GM21526 (cell line): ENCODE data around the gene SRP72.

Experiments used
- ATAC-seq: cut with Tn5 transposase; IDR thresholded peaks from one replicate; pipeline ENCODE4 v1.9.1; 2021; ENCODE audit warnings: moderate library complexity; ENCODE audit not compliant: unreplicated experiment, low FRiP score

SRP72 gene

GRCh38 chr4:56537147-56537546, 69.7 kb downstream of the SRP72 start:
- ATAC-seq: no peak

- no peak for ATAC-seq
Measured at GRCh38 chr4:56540826-56541225, 73.4 kb downstream of the SRP72 start.

- ATAC-seq: peak; percentile 96
Measured at GRCh38 chr4:56544573-56545131, 77.2 kb downstream of the SRP72 start.

GRCh38 chr4:56550642-56551041, 83.2 kb downstream of the SRP72 start:
- no peak for ATAC-seq

- ATAC-seq: no peak
Measured at GRCh38 chr4:56551516-56551915, 84.1 kb downstream of the SRP72 start.

GRCh38 chr4:56552273-56552672, 84.9 kb downstream of the SRP72 start:
- no peak for ATAC-seq
